Hypothalamus (tissue), 51 donors: Measurements from ENCODE around the gene THSD7A.

ENCODE experiments used
- DNase-seq, 51 donors: peaks; one replicate each; lab custom pipeline; 2025; lab: John Stamatoyannopoulos, UW

The THSD7A gene

DNA sequence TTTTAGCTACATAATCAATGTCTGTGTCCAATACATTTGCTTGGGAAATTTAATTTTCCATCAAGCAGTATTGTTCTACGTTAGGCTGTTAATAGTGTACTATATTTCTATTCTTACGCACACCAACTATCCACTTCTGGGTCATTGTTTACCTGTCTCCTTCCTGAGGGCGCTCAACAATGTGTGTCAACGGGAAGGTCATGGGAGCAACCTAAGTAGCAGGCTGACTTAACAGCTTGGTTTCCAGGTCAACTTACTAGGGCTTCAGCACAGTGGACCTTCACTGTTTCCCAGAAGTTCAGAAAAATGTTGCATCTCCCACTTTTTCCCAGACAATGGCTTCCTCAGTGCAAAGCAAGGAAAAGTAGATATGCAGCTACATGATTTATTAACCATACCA lies 13.7 kb downstream of the THSD7A start:
- DNase-seq: no peak

DNA sequence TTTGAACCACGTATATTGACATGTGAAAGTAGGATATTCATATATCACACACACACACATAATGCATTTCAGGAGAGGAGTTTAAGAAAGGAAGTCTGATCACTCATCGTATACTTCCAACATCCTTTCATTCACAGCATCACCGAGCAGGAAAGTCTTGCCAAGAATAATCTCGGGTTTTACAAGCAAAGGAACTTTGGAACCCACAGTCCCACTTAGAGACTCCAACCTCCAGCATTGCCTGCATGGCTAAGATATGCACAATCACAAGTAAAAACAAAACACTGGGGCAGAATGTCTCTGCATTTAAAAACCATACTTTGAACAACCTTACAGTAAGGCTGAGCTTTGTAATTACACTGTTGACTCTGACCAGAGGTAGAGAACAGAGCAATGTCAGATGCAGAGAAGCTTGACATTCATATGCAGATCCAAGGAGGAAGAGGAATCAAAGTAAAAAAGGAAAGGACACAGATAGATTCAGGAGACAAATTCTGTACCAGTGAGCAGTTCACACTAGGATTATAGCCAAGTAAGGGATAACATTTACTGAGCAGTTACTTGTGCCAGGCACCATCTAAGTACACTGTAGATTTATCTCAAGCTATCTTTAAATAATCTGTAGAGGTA lies 14.8 kb downstream of the THSD7A start:
- no peak for DNase-seq

DNA sequence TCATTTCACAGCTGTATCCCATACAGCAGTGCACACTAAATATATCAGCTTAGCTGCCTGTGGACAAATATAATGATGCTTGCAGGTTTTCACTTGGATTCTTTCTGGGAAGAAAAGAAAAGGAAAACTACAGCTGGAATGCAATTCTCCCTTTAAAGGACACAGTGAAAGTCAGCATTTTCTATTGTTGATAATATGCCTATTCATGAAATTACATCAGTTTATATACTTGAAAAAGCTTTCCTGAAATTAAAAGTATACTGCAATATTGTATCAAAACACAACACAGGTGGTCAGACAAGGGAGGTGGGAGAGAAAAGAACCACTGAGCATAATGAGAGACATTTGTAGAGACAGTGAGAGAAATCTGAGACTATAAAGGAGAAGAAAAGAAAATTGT lies 20.3 kb downstream of the THSD7A start:
- DNase-seq: no peak

DNA sequence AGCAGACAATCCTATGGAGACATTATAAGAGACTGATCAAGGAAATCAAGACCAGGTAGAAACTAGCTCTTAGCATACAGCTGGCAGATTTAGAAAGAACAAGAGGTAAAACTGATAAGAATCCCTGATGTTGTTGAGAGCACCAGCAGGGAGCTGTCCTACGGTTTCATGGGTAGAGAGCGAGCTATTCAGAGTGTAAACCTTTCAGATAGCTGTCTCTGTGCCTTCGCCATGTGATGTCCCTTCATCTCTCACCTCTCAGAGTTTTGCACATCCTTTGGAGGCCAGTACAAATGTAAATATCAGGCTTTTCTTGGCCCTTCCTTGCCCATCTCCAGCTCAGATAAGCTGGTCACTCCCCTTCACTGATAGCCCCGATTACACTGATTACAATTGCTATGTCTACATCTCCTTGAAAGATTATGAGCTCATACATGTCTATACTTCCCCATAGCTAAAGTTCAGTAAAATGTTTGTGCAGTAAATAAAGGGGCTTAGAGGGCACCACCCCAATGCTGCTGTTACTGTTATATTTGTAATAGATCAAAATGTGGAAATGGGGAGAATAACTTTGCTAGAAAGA lies 21.9 kb downstream of the THSD7A start:
- DNase-seq: no peak

DNA sequence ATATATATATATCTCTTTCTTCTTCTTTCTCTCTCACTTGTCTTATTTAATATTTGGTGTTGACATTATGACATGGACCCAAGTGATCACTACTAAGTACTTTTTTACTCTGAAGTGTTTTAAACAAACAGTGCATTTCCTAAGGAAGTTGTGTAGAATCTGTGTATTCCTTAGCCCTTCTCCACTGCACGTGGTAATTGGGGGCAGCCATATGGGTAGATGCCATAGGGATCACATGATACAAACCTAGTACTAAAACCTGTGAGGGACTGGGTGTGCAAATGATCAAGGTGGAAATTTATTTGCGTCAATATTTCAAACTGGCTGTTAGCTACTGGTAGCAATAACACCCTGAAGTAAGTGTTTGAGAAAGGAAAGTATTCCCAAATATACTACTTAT lies 25.0 kb downstream of the THSD7A start:
- DNase-seq: no peak

DNA sequence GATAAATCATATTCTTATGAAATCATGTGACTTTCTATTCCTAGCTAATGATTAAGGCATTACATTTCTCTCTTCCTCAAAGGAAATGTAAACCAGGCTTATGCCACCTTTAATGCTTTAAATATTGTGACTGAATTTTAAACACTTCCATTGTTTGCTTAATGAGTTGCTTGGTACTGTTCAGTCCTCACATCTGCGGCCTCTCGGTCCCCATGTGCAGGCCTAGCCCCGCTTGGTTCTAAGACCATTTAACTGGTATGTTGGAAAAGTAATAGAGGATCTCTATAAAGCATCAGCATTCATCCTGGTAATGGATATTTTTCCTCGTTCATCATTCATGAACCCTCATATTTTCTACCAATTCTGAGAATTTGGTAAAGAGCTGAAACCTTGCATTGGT lies 27.4 kb downstream of the THSD7A start:
- no peak for DNase-seq

DNA sequence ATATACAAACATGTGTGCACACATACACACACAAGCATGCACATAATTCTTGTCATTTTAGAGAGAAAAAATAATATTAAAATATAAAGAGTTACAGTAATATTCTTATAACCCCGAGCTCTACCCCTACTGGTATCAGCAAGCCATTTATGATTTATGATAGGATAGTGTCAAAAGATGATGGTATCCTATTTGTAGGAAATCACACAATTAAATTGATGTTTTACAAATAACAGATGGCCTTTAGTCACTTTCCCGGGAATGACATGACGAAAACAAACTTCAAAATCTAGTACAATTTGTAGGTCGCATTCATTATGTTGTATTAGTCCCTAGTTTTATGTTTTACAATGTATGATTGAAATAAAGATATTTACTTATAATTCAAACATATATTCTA lies 36.8 kb downstream of the THSD7A start:
- DNase-seq: no peak

DNA sequence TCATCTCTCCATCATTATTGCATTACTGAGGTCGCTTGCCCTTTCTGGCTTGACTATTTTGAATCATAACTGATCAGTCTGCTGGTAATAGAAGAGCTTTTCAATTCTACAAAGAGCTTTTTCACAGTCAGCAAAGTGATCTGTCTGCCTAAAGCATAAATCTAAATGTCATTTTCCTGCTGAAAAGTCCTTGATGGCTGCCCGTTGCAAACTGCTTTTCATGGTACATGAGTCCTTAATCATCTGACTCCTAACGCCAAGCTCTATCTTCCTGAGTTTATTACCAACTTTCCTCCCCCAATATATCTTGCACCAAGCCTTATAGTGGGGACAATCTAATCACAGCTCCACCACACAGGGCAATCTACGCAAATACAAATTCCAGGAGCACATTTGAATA lies 39.8 kb downstream of the THSD7A start:
- DNase-seq: no peak

DNA sequence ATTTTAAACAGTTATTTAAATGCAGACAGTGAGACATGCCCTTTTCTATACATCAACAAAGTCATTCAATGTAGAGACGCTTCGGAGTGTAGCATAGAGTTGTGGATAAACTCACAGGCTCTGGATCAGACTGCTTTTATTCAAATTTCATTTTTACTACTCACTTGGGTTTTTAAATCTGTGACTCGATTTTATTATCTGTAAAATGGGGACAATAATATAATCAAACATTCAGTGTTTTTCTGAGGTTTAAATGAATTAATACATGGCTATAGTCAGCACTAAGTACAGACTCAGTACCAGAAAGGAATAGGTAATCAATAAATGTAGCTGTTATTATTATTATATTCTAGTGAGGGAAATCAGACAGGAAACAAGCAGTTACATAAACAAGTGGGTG lies 43.4 kb downstream of the THSD7A start:
- DNase-seq: no peak

DNA sequence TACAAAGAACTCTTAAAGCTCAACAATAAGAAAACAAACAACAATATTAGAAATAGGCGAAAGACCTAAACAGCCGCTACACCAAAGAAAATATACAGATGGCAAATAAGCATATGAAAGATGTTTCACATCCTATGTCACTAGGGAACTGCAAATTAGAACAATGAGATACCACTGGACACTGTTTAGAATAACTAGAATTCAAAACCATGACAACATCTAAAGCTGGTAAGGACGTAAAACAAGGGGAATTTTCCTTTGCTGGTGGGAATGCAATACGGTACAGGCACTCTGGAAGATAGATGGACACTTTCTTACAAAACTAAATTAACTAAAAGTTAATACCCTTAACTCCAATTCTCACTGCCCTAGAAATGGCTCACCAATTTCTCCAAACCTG lies 44.5 kb downstream of the THSD7A start:
- DNase-seq: no peak

DNA sequence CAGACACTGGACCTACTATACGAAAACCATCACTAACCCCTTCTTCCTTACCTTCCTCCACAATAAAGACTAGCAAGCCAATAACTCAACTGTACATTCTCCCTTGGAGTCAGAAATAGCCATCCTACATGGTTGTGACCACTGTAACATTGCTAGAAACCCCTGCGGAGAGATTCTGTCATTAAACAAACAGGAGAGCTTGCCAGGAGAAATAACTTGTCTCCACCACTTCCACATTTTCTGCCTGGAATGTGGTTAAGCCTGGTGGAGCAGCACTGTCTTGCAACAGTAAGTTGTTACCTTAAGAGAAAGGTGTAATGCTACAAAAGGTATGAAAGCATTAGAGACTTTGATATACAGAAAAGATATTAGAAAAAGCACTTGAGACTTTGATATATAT lies 45.8 kb downstream of the THSD7A start:
- no peak for DNase-seq

DNA sequence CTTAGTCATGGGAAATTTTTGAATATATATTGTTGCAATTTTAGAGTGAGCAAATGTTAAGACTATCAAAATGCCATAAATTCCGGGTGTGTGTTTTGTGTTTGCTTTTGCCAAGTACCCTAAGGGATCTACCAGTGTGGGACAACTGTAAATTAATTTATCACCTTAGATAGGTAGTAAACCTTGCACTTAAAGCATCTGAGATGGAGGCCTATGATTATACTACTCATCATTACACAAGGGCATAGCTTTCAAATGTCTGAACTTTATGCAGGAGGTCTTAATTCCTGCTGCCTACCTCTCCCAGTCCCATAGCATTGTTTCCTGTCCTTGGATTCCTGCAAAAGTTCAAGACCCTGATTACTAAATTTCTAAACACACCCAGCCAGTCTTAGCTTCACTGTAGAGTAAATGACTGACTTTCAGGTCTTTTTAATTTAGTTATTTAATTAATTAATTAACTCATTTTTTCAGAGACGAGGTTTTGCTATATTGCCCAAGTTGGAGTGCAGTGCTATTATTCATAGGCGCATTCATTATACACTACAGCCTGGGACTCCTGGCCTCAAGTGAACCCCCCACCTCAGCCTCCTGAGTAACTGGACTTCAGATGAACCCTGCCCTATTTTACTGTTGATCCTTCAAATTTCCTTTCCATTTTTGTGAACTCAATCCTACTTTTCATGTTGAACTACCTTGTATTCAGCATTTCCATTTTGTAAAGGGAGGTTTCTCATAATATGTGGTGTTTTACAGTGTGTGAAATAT lies 47.0 kb downstream of the THSD7A start:
- DNase-seq: no peak

DNA sequence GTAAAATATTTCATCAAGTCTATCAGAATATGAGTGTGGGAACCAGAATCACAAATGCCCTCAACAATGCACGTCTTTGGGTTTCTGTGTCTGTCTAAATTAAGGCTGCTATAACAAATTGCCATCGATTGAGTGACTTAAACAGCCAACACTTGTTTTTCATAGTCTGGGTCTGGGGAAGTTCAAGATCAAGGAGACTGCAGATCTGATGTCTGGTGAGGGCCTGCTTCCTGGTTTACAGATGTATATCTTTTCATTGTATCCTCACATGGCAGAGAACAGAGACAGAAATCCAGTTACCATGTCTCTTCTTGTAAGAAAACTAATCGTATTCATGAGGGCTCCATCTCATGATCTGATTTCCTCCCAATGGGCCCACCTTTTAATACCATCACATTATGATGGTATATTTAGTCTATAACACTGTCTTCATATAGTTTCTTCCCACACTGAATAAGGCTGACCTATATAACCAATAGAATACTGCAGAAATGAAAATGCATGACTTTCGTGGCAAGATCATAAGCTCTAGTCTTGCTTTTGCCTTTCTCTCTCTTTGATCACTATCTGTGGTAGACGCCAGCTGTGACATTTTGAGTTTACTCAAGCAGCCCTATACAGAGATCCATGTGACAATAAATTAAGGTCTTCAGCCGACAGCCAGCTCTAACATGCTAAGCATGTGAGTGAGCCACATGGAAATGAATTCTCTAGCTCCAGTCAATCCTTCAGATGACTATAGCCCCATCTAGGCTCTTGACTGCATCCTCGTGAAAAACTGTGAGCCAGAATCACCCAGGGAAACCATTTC lies 51.9 kb downstream of the THSD7A start:
- no peak for DNase-seq

DNA sequence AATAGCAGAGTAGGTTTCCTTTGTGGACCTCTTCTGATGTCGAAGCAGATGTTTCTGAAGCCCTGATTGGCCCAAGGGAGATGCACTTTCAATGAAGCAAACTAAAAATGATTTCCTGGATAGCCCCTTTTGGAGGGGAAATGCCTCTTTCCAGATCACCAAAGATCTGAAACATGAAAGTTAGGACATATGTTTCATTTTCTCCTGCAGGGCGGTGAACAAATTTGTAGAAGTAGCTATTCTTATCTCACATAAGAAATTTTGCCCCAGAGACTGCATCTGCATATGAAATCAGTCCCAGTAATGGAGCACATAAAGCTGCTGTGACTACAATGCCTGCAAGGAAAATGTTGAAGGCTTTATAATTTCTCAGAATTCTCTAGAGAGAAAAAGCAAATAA lies 56.0 kb downstream of the THSD7A start:
- DNase-seq: no peak

DNA sequence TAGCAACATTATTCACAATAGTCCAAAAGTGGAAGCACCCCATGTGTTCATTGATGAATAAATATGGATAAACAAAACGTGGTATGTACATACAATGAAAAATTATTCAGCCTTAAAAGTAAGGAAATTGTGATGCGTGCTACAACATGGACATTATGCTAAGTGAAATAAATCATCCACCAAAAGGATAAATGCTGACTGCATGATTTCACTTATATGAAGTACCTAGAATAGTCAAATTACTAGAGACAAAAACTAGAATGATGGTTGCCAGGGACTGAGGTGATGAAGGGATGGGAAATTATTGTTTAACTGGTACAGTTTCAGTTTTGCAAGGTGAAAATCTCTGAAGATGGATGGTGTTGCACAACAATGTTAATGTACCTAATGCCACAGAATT lies 56.6 kb downstream of the THSD7A start:
- no peak for DNase-seq

DNA sequence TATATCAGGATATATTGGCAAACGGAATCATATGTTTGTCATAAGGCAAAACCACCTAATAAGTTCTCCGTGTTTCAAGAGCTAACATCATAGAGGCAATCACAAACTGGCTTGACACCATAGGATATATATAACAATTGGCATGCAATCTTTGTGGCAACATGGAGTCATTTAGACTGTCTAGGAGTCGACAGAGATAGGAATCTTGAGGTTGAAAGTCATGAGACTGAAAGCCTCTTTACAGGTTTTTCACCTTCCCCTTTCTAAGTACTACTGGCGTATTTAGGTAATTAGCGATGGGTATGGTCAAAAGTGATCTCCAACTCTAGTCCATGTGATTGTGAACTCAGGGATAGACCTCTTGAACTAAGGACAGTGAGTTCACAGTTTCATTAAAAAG lies 63.7 kb downstream of the THSD7A start:
- DNase-seq: no peak

DNA sequence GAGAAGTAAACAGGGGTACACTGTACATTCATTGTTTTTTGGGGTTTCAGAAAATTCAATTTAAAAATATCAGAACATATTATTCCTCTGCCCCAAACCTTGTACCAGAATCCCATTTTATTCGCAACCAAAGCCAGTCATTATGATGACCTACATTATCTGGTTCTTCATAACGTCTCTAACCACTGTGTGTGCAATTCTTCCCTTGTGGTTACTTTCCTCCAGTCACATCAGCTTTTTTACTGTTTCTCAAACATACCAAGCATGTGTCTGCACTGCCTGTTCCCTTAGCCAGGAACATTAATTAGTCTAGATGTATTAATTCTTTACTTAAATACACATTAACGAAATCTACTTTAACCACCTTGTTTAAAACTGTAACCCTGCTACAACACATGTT lies 64.8 kb downstream of the THSD7A start:
- no peak for DNase-seq

DNA sequence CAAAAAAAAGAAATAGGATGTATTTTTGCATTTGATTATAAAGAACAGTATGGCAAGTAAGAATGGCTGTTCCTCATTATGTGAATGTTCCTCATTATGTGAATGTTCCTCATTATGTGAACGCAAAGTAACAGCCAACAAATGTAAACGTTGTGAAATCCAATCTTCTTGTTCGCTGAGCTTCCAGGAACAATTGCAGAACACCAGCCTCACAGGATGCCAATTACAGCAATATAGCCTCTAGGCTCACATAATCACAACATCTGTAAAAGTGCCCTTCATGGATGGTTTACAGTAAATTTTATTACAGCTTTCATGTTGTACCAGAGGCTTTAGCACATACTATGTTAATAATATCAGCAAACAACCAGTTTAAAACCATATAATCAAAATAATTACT lies 71.6 kb downstream of the THSD7A start:
- DNase-seq: no peak

DNA sequence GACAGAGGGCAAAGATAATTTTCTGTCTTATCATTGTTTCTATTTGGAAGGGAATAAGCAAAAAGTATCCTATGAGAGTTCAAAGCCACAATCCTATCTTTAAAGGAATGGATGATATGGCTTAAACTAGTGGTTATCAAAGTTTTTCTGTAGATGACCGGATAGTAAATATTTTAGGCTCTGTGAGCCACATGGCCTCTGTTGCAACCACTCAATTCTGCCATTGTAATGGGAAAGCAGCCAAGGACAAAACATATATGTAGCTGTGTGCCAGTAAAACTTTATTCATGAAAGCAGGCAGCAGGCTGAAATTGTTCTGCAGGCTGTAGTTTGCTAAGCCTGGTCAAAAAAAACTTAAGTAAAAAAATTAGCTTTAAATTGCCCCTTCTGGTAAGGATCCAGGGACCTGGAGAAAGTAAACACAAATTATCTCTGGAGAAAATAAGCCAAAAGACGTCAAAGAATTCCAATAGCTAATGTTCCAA lies 73.3 kb downstream of the THSD7A start:
- no peak for DNase-seq

DNA sequence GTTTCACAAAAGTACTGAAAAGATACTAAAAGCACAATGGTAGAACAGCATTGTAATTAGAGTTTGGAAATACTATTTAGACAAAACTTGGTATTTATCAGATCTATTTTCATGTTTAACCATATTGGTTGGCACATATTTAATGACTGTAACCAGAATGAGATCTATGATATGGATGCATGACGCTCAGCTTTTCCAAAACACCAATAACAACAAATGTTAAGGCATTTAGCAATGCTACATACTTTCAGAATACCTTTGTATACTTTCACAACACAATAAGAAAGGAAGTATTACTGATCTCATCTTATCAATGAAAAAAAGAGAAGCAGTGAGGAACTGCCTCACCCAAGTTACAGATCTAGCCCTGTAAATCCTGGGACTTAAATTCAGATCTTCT lies 74.8 kb downstream of the THSD7A start:
- DNase-seq: no peak

DNA sequence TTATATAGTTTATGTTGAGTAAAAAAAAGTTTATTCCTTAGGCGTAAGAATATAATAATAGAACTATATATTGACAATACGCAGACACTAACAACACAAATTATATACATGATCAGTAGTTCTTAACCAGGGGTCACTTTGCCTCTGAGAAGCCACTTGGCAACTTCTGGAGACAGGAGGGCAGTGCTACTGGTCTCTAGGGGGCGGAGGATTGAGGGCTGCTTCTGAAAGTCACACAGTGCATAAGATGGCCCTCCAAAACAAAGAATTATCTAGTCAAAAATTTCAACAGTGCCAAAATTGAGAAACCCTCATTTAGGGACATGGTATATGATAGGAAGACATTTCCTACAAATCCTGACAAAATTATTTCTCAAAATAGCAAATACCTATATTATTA lies 77.1 kb downstream of the THSD7A start:
- DNase-seq: no peak
